DND-41 (cell line): ENCODE measurements around the gene PPP1R11.
A peak's percentile ranks its signal among the peaks of the same experiment; 100 is the strongest.

ENCODE experiments used
- ATAC-seq: fragments of 200-7000 bp; cut with Tn5 transposase; 3 replicates; pipeline ENCODE4 v1.9.1; 2021; ENCODE audit warnings: low read depth; ENCODE audit not compliant: insufficient read depth
- DNase-seq: peaks from one replicate; pipeline ENCODE4 v3.0.0-alpha.2; 2020
- H2AFZ ChIP-seq: 2 replicates; pipeline ENCODE4 v1.6.0; 2012; ENCODE audit warnings: low read depth, low read length
- H3K27ac ChIP-seq: 2 replicates; pipeline ENCODE4 v1.5.1; 2012; ENCODE audit warnings: low read length, inconsistent platforms
- H3K27me3 ChIP-seq: fragments of 200-600 bp; sonication (generic); 2 replicates; pipeline ENCODE4 v1.6.0; 2012; ENCODE audit warnings: low read length, mild to moderate bottlenecking, inconsistent platforms; ENCODE audit not compliant: insufficient read depth, poor library complexity
- H3K36me3 ChIP-seq: 2 replicates; pipeline ENCODE4 v1.5.1; 2012; ENCODE audit warnings: low read length, inconsistent platforms; ENCODE audit not compliant: insufficient read depth
- H3K4me1 ChIP-seq: 2 replicates; pipeline ENCODE4 v1.5.1; 2012; ENCODE audit warnings: mild to moderate bottlenecking, low read length; ENCODE audit not compliant: insufficient read depth
- H3K4me2 ChIP-seq: 2 replicates; pipeline ENCODE4 v1.6.0; 2012; ENCODE audit warnings: mild to moderate bottlenecking, moderate library complexity, low read length, inconsistent platforms; ENCODE audit not compliant: insufficient read depth
- H3K4me3 ChIP-seq, 2 experiments: fragments of 200-600 bp in 1 of 2; shearing (Covaris generic) in 1 of 2; 2 replicates each; pipeline ENCODE4 v1.5.1; 2012 to 2016; ENCODE audit warnings: inconsistent platforms in 2 of 2, low read length in 2 of 2, mild to moderate bottlenecking in 2 of 2, low read depth in 1 of 2, moderate library complexity in 1 of 2
- H3K79me2 ChIP-seq: 2 replicates; pipeline ENCODE4 v1.6.0; 2012; ENCODE audit warnings: low read length, inconsistent platforms; ENCODE audit not compliant: insufficient read depth
- H3K9ac ChIP-seq: 2 replicates; pipeline ENCODE4 v1.6.0; 2012; ENCODE audit warnings: low read depth, mild to moderate bottlenecking, inconsistent platforms, low read length, moderate library complexity
- H3K9me3 ChIP-seq: 2 replicates; pipeline ENCODE4 v1.5.1; 2012; ENCODE audit warnings: low read length, moderate library complexity, mild to moderate bottlenecking, inconsistent platforms; ENCODE audit not compliant: insufficient read depth, severe bottlenecking
- H4K20me1 ChIP-seq: 2 replicates; pipeline ENCODE4 v1.6.0; 2012; ENCODE audit warnings: low read length; ENCODE audit not compliant: insufficient read depth
- CTCF ChIP-seq: IDR thresholded peaks from 2 replicates; pipeline ENCODE4 v1.5.1; 2012; ENCODE audit warnings: borderline replicate concordance, low read length, moderate library complexity, mild to moderate bottlenecking; ENCODE audit not compliant: poor library complexity, severe bottlenecking; ENCODE audit errors: extremely low read depth
- EZH2 ChIP-seq: IDR thresholded peaks from 3 replicates; pipeline ENCODE4 v1.6.1; 2012; ENCODE audit warnings: borderline replicate concordance, low read depth, mild to moderate bottlenecking, moderate library complexity, low read length, inconsistent platforms; ENCODE audit not compliant: severe bottlenecking

Gene PPP1R11

DNA sequence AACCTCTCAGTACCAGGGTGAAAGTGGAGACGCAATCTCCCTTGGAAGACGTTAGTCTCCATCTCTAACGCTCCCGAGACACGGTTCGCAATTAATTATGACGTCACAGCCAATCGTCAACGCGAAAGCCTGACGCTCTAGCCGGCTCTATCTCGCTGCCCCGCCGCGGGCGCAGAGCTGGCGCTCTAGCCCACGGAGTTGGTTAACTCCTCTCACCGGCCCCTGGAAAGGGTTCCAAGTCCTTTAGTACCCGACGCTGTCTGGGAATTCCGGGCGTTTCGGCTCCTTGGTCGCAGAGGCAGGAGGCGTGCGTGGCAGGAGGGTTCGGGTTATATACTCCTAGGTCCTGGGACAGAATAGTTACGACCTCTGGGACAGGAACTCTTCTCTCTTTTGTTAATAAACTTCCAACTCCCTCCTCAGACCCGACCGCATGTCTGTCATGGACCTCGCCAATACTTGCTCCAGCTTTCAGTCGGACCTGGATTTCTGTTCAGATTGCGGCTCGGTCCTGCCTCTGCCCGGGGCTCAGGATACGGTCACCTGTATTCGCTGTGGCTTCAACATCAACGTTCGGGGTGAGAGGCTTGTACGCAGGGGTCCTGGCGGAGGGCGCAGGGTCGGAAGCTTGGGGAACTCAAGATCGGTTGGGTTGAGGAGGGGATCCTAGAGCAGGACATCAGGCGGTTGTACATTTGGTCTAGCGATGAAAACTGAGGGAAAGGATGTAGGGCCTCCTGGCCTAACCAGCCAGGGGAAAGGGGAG lies 5.7 kb upstream of the PPP1R11 start, which contains the start of gene POLR1H:
Gene POLR1H (plus strand): TSS at position 174 of the 766 bp plus-strand sequence. CDS start 260 bp downstream, at position 434.
- H3K79me2 ChIP-seq: peaks cover 42% of the 10 kb centered on the region

DNA sequence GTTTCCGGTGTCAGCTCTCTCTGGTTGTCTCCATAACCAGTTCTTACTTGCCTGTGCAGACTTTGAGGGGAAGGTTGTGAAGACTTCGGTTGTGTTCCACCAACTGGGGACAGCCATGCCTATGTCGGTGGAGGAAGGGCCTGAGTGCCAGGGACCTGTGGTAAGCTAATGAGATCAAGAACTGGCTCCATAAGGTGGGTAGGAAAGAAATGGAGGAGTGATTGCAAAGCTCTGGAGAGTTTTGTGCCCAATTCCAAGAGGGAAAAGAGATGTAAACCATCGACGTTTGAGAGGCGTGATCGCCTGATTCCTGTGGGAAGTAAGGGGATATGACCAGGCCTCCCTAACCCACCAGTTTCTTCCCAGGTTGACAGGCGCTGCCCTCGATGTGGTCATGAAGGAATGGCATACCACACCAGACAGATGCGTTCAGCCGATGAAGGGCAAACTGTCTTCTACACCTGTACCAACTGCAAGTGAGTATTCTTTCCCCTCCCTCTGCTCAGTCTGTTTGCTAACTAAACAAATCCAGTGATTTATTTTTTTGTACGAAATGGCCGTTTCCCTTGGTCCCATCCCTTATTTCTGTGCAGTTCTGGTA lies 5.0 kb upstream of the PPP1R11 start:
- peak; percentile 64 for DNase-seq
- Histone ChIP-seq H3K27me3 (no peaks in the 10 kb centered on the region), H3K79me2 (peaks cover 42% of the 10 kb centered on the region), H3K4me3 (peak overlapping the region; percentile 71 to 83; a peak in 3 of 4 replicates), H3K9ac (peak overlapping the region; percentile 73), H3K36me3 (peaks cover 19% of the 10 kb centered on the region), H3K4me2 (peak overlapping the region; percentile 87), H4K20me1 (no peaks in the 10 kb centered on the region), H3K27ac (peak overlapping the region; percentile 86), H3K9me3 (no peaks in the 10 kb centered on the region), H2AFZ (peak overlapping the region; percentile 79), H3K4me1 (peaks cover 56% of the 10 kb centered on the region)
- peak; percentile 57 for ATAC-seq
- no peak for TF ChIP-seq EZH2
- TF ChIP-seq CTCF: no peak

More for the DNA sequence above, 5.7 kb upstream of the PPP1R11 start, which contains the start of gene POLR1H:
- peaks cover 19% of the 10 kb centered on the region for H3K36me3 ChIP-seq
- H4K20me1 ChIP-seq: no peaks in the 10 kb centered on the region
- ATAC-seq: peak; percentile 92
- peak within 1 kb of the TSS; percentile 87 for H3K4me2 ChIP-seq
- H3K9me3 ChIP-seq: no peaks in the 10 kb centered on the region
- TF ChIP-seq CTCF: peak; percentile 4
- TF ChIP-seq EZH2: no peak
- peak within 1 kb of the TSS; percentile 73 for H3K9ac ChIP-seq
- no peaks in the 10 kb centered on the region for H3K27me3 ChIP-seq
- H3K4me1 ChIP-seq: peaks cover 54% of the 10 kb centered on the region
- peak; percentile 92 for DNase-seq
- H3K27ac ChIP-seq: peak within 1 kb of the TSS; percentile 86
- peak within 1 kb of the TSS; percentile 71 to 83 for H3K4me3 ChIP-seq
- H2AFZ ChIP-seq: peak within 1 kb of the TSS; percentile 79

GRCh38 chr6:30062471-30063178 lies 4.4 kb upstream of the PPP1R11 start:
- peak overlapping the region; percentile 73 for H3K9ac ChIP-seq
- peak overlapping the region; percentile 71 to 83; a peak in 3 of 4 replicates for H3K4me3 ChIP-seq

More at GRCh38 chr6:30062471-30063178, 4.4 kb upstream of the PPP1R11 start:
- Histone ChIP-seq H4K20me1 (no peaks in the 10 kb centered on the region), H3K27ac (peak overlapping the region; percentile 86; the same call in 1 of the 2 replicates), H3K4me2 (peak overlapping the region; percentile 87), H3K9me3 (no peaks in the 10 kb centered on the region), H3K79me2 (peaks cover 47% of the 10 kb centered on the region), H3K4me1 (peaks cover 58% of the 10 kb centered on the region), H3K27me3 (no peaks in the 10 kb centered on the region), H3K36me3 (peaks cover 19% of the 10 kb centered on the region), H2AFZ (no peak overlapping the region)
- TF ChIP-seq CTCF (no peak), EZH2 (no peak)
- DNase-seq (no peak), ATAC-seq (no peak)
